ENCODE results near the gene SLC13A3. TPM values are rescaled to one million over a fixed set of nuclear protein-coding genes. Genes with fewer than 3 reads are reported as not detected.

The SLC13A3 gene
- total RNA-seq, 2 experiments from 2014 or later = 0.19 TPM; not detected in 1

DNA sequence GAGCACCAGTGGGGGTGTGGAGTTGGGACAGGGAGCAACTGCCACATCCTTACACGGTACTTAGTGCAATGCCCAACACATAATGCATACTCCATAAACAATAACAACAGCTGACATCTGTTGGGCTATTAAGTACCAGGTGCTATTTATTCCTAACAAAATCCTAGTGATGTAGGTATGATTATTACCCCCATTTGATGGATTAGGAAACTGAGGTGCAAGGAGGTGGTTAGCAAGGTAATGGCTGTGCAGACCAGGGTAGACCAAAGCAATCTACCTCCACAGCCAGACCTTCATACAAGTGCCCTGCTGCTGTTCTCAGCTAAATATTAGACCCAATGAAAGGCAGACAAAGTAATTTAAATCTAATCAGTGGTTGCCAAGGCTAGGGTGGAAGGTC is 36.8 kb downstream of the SLC13A3 start:
- CTCF ChIA-PET = no interaction called here
- Mint-ChIP-seq H3K36me3 (no peaks in the 10 kb centered on the region), H3K4me1 (no peaks in the 10 kb centered on the region), H3K27ac (no peak overlapping the region), H3K9me3 (ENCODE audit: low read depth) (no peaks in the 10 kb centered on the region), H3K27me3 (peaks cover 39% of the 10 kb centered on the region), H3K4me3 (no peak overlapping the region)
- no peak for DNase-seq
- ATAC-seq = no peak

GRCh38 chr20:46610145-46610544 is 41.1 kb downstream of the SLC13A3 start:
- no peak for DNase-seq
- Mint-ChIP-seq H3K27ac (no peak overlapping the region), H3K27me3 (peaks cover 18% of the 10 kb centered on the region), H3K4me1 (no peaks in the 10 kb centered on the region), H3K9me3 (ENCODE audit: low read depth) (no peaks in the 10 kb centered on the region), H3K4me3 (no peak overlapping the region), H3K36me3 (no peaks in the 10 kb centered on the region)
- CTCF ChIA-PET = no interaction called here
- no peak for ATAC-seq

GRCh38 chr20:46609043-46609442 is 42.2 kb downstream of the SLC13A3 start:
- ATAC-seq = no peak
- Mint-ChIP-seq H3K27me3 (peaks cover 14% of the 10 kb centered on the region), H3K27ac (no peak overlapping the region), H3K36me3 (no peaks in the 10 kb centered on the region), H3K4me1 (peaks cover 2% of the 10 kb centered on the region), H3K9me3 (ENCODE audit: low read depth) (no peaks in the 10 kb centered on the region), H3K4me3 (no peak overlapping the region)
- CTCF ChIA-PET = no interaction called here
- DNase-seq = no peak

GRCh38 chr20:46607849-46608497 is 43.3 kb downstream of the SLC13A3 start:
- DNase-seq (no peak), ATAC-seq (no peak)
- Mint-ChIP-seq H3K36me3 (no peaks in the 10 kb centered on the region), H3K4me3 (no peak overlapping the region), H3K9me3 (ENCODE audit: low read depth) (no peaks in the 10 kb centered on the region), H3K4me1 (peaks cover 3% of the 10 kb centered on the region), H3K27ac (no peak overlapping the region), H3K27me3 (peaks cover 14% of the 10 kb centered on the region)
- CTCF ChIA-PET = no interaction called here

DNA sequence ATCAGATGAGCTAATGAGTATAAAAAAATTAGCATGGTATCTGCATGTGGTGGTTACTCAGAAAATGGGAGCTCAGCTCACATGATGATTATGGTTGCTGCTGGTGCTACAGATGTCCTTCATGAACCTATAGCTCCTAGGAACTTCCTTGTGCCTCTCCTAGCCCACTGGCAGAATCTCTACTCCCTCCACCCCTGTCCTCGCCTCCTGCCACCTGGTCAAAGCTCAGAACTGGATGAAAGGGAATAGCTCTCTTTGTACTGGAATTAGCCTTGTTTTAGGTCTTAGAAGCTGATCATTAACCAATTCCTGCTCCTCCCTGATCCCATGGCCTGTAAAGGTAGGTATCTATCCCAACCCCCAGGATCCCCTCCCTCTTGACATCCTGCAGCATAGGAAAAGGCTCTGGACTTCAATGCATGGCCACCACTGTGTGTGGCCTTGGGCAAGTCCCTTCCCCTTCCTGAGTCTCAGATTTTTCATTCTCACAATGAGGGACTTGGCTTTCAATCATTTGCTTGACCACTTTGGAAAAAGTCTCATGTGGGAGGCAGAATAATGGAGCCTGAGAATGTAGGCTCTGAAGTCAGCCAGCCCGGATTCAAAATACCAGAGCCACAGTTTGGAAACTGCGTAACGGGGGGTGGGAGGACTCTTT is 43.9 kb downstream of the SLC13A3 start:
- CTCF ChIA-PET = no interaction called here
- H3K4me3 Mint-ChIP-seq = no peak overlapping the region
- no peaks in the 10 kb centered on the region for H3K9me3 Mint-ChIP-seq (ENCODE audit: low read depth)
- ATAC-seq (no peak), DNase-seq (no peak)
- H3K27me3 Mint-ChIP-seq = peaks cover 14% of the 10 kb centered on the region
- H3K4me1 Mint-ChIP-seq = peaks cover 5% of the 10 kb centered on the region
- no peaks in the 10 kb centered on the region for H3K36me3 Mint-ChIP-seq
- no peak overlapping the region for H3K27ac Mint-ChIP-seq

DNA sequence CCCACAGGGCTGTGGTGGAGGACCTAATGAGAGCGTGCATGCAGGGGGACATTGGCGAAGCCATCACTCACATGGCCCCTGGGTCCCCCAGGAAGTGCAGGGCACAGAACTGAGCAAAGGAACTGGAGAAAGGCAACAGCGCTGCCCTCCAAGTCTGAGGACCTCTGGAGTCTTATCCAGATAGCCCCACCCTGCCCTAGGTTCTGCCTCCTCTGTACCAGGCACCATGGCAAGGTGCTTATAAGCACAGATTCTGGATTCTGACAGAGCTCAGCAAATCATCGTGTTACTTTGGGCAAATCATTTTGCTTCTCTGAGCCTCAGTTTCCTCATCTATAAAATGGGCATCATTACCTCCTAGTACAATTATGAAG is 44.5 kb downstream of the SLC13A3 start:
- Mint-ChIP-seq H3K36me3 (no peaks in the 10 kb centered on the region), H3K27me3 (peaks cover 14% of the 10 kb centered on the region), H3K4me3 (no peak overlapping the region), H3K27ac (no peak overlapping the region), H3K4me1 (peaks cover 10% of the 10 kb centered on the region), H3K9me3 (ENCODE audit: low read depth) (no peaks in the 10 kb centered on the region)
- DNase-seq (no peak), ATAC-seq (no peak)
- CTCF ChIA-PET = no interaction called here

GRCh38 chr20:46605978-46606816 is 45.1 kb downstream of the SLC13A3 start:
- Mint-ChIP-seq H3K27me3 (peaks cover 9% of the 10 kb centered on the region), H3K9me3 (ENCODE audit: low read depth) (no peaks in the 10 kb centered on the region), H3K36me3 (no peaks in the 10 kb centered on the region), H3K4me3 (no peak overlapping the region), H3K27ac (no peak overlapping the region), H3K4me1 (peaks cover 16% of the 10 kb centered on the region)
- ATAC-seq (no peak), DNase-seq (no peak)
- CTCF ChIA-PET = no interaction called here

DNA sequence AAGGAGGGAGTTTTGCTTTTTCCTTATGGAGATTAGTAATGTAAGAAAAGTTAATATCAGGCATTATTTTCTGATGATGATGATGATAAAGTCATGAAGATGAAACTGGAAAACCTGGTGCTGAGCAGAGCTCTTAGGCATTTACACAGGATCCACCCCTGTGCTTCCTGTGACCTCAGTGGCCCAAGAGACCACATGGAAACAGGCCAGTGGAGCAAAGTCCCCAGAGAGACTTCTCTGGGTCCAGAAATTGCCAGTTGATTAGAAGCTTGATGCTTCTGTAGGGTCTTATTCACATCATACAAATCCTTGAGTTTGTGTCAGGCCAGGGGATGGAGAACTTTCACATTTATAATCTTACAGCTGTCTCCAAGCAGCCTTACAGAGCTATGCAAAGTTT is 46.1 kb downstream of the SLC13A3 start:
- Mint-ChIP-seq H3K36me3 (no peaks in the 10 kb centered on the region), H3K27ac (no peak overlapping the region), H3K9me3 (ENCODE audit: low read depth) (no peaks in the 10 kb centered on the region), H3K27me3 (peaks cover 6% of the 10 kb centered on the region), H3K4me1 (peaks cover 24% of the 10 kb centered on the region), H3K4me3 (no peak overlapping the region)
- CTCF ChIA-PET = interaction anchor here (1.0 to 1.4 kb wide), 2 partner anchors 10 to 60 kb away, joined by 3 to 5 read pairs; no protein-coding TSS in a partner anchor
- DNase-seq (no peak), ATAC-seq (no peak)

DNA sequence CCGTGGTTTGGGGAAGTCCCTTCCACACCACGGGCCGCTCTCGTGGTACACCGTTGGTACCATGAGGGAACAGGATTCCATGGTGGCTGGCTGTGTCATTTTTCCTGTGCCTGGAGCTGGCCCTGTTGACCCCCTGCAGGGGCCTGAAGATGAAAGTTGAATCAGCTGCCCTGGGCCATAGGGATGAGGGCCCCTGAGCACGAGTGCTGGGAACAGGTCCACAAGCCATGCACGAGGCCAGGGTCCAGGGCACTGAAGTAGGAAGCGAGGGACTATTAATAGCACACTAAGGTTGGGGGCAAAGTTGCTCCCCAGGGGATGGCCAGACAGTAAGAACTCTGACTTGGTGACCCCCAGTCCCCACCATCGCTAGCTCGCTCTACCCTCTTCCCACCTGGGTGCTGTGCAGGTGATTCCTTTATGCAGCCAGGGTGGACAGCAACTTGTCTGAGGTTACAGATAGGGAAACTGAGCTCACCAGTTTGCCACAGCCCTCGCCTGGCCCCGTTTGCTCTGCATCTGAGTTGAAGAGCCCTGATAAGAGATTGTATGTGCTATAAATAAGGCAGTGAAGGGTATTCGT is 46.6 kb downstream of the SLC13A3 start:
- Mint-ChIP-seq H3K4me3 (no peak overlapping the region), H3K9me3 (ENCODE audit: low read depth) (no peaks in the 10 kb centered on the region), H3K27me3 (peaks cover 5% of the 10 kb centered on the region), H3K36me3 (no peaks in the 10 kb centered on the region), H3K27ac (no peak overlapping the region), H3K4me1 (peaks cover 24% of the 10 kb centered on the region)
- CTCF ChIA-PET = interaction anchor here (1.0 to 1.4 kb wide), 2 partner anchors 9 to 60 kb away, joined by 3 to 5 read pairs; no protein-coding TSS in a partner anchor
- ATAC-seq (no peak), DNase-seq (no peak)

- H3K27me3 Mint-ChIP-seq = peaks cover 11% of the 10 kb centered on the region
- no peak overlapping the region for H3K4me3 Mint-ChIP-seq
- peaks cover 24% of the 10 kb centered on the region for H3K4me1 Mint-ChIP-seq
- CTCF ChIA-PET = interaction anchor here (1.0 to 3.6 kb wide), 4 partner anchors 11 to 58 kb away, joined by 3 to 14 read pairs (median 5); no protein-coding TSS in a partner anchor
- no peaks in the 10 kb centered on the region for H3K9me3 Mint-ChIP-seq (ENCODE audit: low read depth)
- H3K36me3 Mint-ChIP-seq = no peaks in the 10 kb centered on the region
- no peak overlapping the region for H3K27ac Mint-ChIP-seq
- DNase-seq (no peak), ATAC-seq (no peak)
Measured at GRCh38 chr20:46602429-46602828, 48.8 kb downstream of the SLC13A3 start.

- Mint-ChIP-seq H3K4me1 (peaks cover 24% of the 10 kb centered on the region), H3K36me3 (no peaks in the 10 kb centered on the region), H3K4me3 (no peak overlapping the region), H3K27ac (peak overlapping the region; percentile 15), H3K27me3 (peaks cover 11% of the 10 kb centered on the region), H3K9me3 (ENCODE audit: low read depth) (no peaks in the 10 kb centered on the region)
- DNase-seq (no peak), ATAC-seq (peak; percentile 60)
- CTCF ChIA-PET = interaction anchor here (1.5 to 3.6 kb wide), 3 partner anchors 10 to 57 kb away, joined by 3 to 14 read pairs (median 7); no protein-coding TSS in a partner anchor
Measured at GRCh38 chr20:46601603-46602122, 49.6 kb downstream of the SLC13A3 start.

DNA sequence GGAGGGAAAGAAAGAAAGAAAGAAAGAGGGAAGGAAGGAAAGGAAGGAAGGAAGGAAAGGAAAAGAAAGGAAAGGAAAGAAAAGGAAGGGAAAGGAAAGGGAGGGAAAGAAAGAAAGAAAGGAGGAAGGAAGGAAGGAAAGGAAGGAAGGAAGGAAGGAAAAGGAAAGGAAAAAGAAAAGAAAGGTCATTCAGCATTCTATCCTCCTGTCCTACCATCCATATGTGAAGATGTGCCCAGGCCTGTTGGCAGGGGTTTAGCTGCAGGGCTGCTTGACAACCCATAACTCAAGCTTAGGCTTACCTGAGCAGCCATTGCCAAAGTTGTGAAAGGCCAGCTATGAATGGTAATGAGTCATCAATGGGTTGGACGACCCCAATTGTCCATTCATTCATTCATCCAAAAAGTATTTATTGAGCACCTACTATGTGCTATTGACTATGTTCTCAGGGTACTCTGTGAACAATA is 50.9 kb downstream of the SLC13A3 start:
- ATAC-seq (no peak), DNase-seq (no peak)
- peaks cover 22% of the 10 kb centered on the region for H3K27me3 Mint-ChIP-seq
- no peaks in the 10 kb centered on the region for H3K36me3 Mint-ChIP-seq
- CTCF ChIA-PET = interaction anchor here (3.6 kb wide), 1 partner anchor 11 kb away, joined by 14 read pairs; no protein-coding TSS in a partner anchor
- peaks cover 24% of the 10 kb centered on the region for H3K4me1 Mint-ChIP-seq
- no peak overlapping the region for H3K27ac Mint-ChIP-seq
- no peaks in the 10 kb centered on the region for H3K9me3 Mint-ChIP-seq (ENCODE audit: low read depth)
- H3K4me3 Mint-ChIP-seq = no peak overlapping the region
